ENCODE data around the gene DLG5. TPM values are rescaled to one million over a fixed set of nuclear protein-coding genes. Genes with fewer than 3 reads are reported as not detected.
A peak's percentile ranks its signal among the peaks of the same experiment; 100 is the strongest.

The DLG5 gene
- total RNA-seq, 1 donor: 39.7 TPM

DNA sequence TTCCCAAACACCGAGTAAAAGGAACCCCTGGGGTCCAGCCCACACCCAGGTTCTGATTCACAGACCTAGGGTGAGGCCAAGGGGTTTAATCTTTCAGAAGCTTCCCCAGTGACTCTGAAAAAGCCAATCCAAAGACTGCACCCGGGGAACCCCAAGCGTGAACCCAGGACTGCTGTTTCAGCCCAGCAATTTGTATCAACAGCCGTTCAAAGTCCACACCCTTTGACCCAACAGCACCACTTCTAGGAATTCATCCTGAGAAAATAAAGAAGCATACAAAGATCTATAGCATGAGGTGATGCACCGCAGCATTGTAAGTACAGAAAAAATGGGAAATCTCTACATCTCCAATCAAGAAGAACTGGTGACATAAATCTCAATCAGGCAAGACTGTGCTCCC, 24.4 kb downstream of the DLG5 start:
- no peak for DNase-seq (ENCODE audit: low read depth)
- TF ChIP-seq, protein P1, sequence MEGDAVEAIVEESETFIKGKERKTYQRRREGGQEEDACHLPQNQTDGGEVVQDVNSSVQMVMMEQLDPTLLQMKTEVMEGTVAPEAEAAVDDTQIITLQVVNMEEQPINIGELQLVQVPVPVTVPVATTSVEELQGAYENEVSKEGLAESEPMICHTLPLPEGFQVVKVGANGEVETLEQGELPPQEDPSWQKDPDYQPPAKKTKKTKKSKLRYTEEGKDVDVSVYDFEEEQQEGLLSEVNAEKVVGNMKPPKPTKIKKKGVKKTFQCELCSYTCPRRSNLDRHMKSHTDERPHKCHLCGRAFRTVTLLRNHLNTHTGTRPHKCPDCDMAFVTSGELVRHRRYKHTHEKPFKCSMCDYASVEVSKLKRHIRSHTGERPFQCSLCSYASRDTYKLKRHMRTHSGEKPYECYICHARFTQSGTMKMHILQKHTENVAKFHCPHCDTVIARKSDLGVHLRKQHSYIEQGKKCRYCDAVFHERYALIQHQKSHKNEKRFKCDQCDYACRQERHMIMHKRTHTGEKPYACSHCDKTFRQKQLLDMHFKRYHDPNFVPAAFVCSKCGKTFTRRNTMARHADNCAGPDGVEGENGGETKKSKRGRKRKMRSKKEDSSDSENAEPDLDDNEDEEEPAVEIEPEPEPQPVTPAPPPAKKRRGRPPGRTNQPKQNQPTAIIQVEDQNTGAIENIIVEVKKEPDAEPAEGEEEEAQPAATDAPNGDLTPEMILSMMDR (IDR thresholded peaks at IDR 0.05; ENCODE audit: insufficient read depth, low read depth, low read length): no peak
- no peak overlapping the region for H3K4me3 ChIP-seq (ENCODE audit: low read depth, low read length)

- TF ChIP-seq, protein P1 (IDR thresholded peaks at IDR 0.05; ENCODE audit: insufficient read depth, low read depth, low read length): no peak
- no peak for DNase-seq (ENCODE audit: low read depth)
- H3K4me3 ChIP-seq (ENCODE audit: low read depth, low read length): no peak overlapping the region
Observed at GRCh38 chr10:77901743-77902142, 24.8 kb downstream of the DLG5 start.

DNA sequence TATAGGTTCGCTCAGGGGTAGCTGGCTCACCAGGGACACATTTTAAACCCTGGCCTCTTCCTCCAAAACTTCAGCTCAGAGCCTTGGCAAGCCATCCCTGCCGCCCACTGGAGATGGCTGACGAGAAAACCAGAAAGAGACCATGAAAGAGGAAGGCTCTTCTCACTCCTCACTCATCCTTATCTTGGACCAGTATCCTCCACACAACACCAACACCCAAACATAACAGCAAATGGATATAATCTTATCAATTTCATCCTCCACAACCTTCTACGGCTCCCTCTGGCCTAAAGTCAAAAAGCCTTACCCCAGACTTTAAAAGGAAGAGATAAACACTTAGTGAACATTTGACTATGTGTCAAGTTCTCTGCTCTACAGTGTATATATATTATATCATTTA, 26.9 kb downstream of the DLG5 start:
- no peak for DNase-seq (ENCODE audit: low read depth)
- H3K4me3 ChIP-seq (ENCODE audit: low read depth, low read length): no peak overlapping the region
- TF ChIP-seq, protein P1 (IDR thresholded peaks at IDR 0.05; ENCODE audit: insufficient read depth, low read depth, low read length): no peak

GRCh38 chr10:77899080-77899477, 27.5 kb downstream of the DLG5 start:
- peak; percentile 54 for DNase-seq (ENCODE audit: low read depth)
- no peak overlapping the region for H3K4me3 ChIP-seq (ENCODE audit: low read depth, low read length)
- TF ChIP-seq, protein P1 (IDR thresholded peaks at IDR 0.05; ENCODE audit: insufficient read depth, low read depth, low read length): no peak

GRCh38 chr10:77898323-77899079, 28.1 kb downstream of the DLG5 start:
- no peak overlapping the region for H3K4me3 ChIP-seq (ENCODE audit: low read depth, low read length)
- TF ChIP-seq, protein P1 (IDR thresholded peaks at IDR 0.05; ENCODE audit: insufficient read depth, low read depth, low read length): no peak
- no peak for DNase-seq (ENCODE audit: low read depth)

DNA sequence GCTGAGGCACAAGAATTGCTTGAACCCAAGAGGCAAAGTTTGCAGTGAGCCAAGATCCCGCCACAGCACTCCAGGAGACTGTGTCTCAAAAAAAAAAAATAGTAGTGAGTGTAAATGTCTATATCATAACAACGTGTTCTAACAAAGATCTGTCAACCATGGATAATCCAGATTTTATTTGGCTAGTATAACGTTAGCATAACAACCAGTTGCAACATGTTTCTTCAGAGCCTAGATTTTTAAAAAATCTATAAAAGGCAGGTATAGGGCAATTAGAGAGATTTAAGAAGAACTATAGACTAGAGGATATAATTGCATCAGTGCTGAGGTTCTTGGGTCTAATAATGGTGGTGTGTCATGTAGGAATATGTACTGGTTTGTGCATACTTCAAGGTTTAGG, 30.5 kb downstream of the DLG5 start:
- no peak overlapping the region for H3K4me3 ChIP-seq (ENCODE audit: low read depth, low read length)
- TF ChIP-seq, protein P1 (IDR thresholded peaks at IDR 0.05; ENCODE audit: insufficient read depth, low read depth, low read length): no peak
- no peak for DNase-seq (ENCODE audit: low read depth)

GRCh38 chr10:77894058-77894457, 32.5 kb downstream of the DLG5 start:
- DNase-seq (ENCODE audit: low read depth): no peak
- no peak overlapping the region for H3K4me3 ChIP-seq (ENCODE audit: low read depth, low read length)
- TF ChIP-seq, protein P1 (IDR thresholded peaks at IDR 0.05; ENCODE audit: insufficient read depth, low read depth, low read length): no peak

Measured in fibroblast of villous mesenchyme (primary cell).